GM12891 (cell line): ENCODE measurements around the gene ASGR1.

Experiments used
- PAX5 ChIP-seq: IDR thresholded peaks from 2 replicates; pipeline ENCODE4 v1.6.1; 2011; ENCODE audit warnings: low read length, moderate library complexity, mild to moderate bottlenecking; ENCODE audit not compliant: insufficient read depth, severe bottlenecking
- POLR2A ChIP-seq: IDR thresholded peaks from 2 replicates; pipeline ENCODE4 v1.6.1; 2011; ENCODE audit warnings: low read depth, low read length, control low read depth
- POLR2AphosphoS5 ChIP-seq: IDR thresholded peaks from 2 replicates; pipeline ENCODE4 v1.6.1; 2011; ENCODE audit warnings: low read depth, low read length, control low read depth
- POU2F2 ChIP-seq: IDR thresholded peaks from 2 replicates; pipeline ENCODE4 v1.6.1; 2011; ENCODE audit warnings: low read depth, mild to moderate bottlenecking, control low read depth, low read length, moderate library complexity
- SPI1 ChIP-seq: IDR thresholded peaks from 2 replicates; pipeline ENCODE4 v1.6.1; 2011; ENCODE audit warnings: low read depth, low read length, control low read depth
- TAF1 ChIP-seq: IDR thresholded peaks from 2 replicates; pipeline ENCODE4 v1.6.1; 2011; ENCODE audit warnings: low read depth, low read length, control low read depth

GRCh38 chr17:7195971-7196370 lies 16.8 kb upstream of the ASGR1 start:
- TF ChIP-seq POLR2A (no peak), POLR2AphosphoS5 (no peak), SPI1 (no peak), PAX5 (no peak), TAF1 (no peak), POU2F2 (no peak)
